ENCODE results near the gene FOXA1. TPM values are rescaled to one million over a fixed set of nuclear protein-coding genes. Genes with fewer than 3 reads are reported as not detected.
A peak's percentile ranks its signal among the peaks of the same experiment; 100 is the strongest.

FOXA1 gene
- total and polyA plus RNA-seq, 4 donors, result 14.3 to 67.2 (median 23.6) TPM

DNA sequence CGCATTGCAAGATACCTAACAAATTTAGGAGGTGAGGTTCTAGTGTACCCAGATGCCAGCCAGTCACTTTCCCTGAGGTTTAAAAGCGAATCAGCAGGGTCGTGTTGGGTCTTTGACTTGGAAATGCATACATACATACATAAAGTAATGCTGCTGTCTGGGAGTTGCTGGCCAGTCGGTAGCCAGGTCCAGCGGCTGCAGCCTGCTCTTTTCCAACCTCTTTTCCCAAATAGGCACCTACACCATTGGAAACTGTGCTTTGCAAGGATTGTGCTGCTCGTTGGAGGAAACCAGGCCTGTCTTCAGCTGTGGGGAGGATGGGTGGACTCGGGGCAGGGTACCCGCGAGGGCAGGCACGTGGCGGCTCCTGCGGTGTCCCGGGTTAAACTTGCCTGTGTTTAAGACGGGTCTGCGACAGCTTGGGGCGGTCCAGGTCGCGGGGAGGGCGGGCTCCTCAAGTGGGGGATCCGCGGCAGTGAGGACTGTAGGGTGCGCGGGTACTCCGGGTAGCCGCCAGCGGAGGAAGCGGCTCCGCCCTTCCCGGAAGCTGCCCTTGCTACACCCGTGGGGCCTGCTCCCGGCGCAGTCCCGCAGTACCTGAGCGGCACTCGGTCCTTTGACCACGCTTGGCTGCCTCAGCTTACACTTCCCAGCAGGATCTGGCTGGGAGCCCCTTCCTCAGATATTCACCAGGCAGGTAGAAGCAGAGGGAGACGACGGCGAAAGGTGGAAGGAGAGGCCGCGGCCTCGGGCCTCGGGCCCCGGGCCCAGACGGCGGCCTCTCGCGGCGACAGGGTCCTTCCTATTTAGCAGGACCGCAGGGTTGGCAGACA lies 3.1 kb upstream of the FOXA1 start:
- peaks cover 9 to 87% (median 86%) of the 10 kb centered on the region in 3 donors for H3K27me3 ChIP-seq (ENCODE audit: control insufficient read depth in 3 of 3, insufficient read depth in 3 of 3, low read length in 2 of 3)
- TF ChIP-seq CTCF (IDR thresholded peaks at IDR 0.05; ENCODE audit: control extremely low read depth, extremely low read depth), result no peak
- H3K9ac ChIP-seq (ENCODE audit: insufficient read depth in 1 of 2, low read length in 2 of 2), result no peak overlapping the region
- peaks cover 0 to 19% (median 12%) of the 10 kb centered on the region in 5 donors for H3K4me1 ChIP-seq (ENCODE audit: control insufficient read depth in 5 of 5, insufficient read depth in 5 of 5, low read length in 5 of 5)
- H3K9me3 ChIP-seq (ENCODE audit: control insufficient read depth in 4 of 4, insufficient read depth in 3 of 4, low read length in 3 of 4), result peaks cover 0 to 17% (median 0%) of the 10 kb centered on the region in 4 donors
- peak overlapping the region; percentile 46 for H3K4me3 ChIP-seq
- no peaks in the 10 kb centered on the region for H3K36me3 ChIP-seq (ENCODE audit: control insufficient read depth in 4 of 4, insufficient read depth in 4 of 4, low read length in 4 of 4)
- ATAC-seq (ENCODE audit: insufficient read depth, low FRiP score) (peak; percentile 50), DNase-seq (peak in 2 of 3 donors; percentile 44 to 46)
- WGBS, 2 donors, result 3 to 7% methylated on average over 50 of the region's 50 CpGs
- peak overlapping the region in 1 of 2 donors; percentile 90 for H3K27ac ChIP-seq (ENCODE audit: low read depth in 1 of 2, low read length in 1 of 2)

DNA sequence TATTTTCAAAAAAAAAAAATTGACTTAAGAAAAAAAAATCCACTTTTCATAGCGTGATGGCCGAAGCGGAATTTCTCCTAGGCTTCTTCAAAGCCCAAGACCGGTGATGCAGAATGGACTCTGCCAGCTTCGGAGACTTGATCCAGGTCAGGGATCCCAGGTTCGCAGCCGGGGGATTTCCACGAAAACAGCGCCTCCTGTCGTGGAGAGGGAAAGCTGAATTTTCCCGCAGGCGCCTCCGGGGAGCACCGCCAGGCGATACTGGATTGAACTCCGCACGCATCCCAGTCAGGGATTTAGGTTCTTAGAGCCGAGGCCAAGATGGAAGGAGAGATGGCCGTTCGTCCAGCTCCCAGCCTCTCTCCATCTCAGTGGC lies 2.5 kb upstream of the FOXA1 start:
- 10 to 12% methylated on average over 20 of the region's 20 CpGs for WGBS, 2 donors
- H3K9ac ChIP-seq (ENCODE audit: insufficient read depth in 1 of 2, low read length in 2 of 2), result no peak overlapping the region
- peak overlapping the region in 1 of 2 donors; percentile 76 for H3K27ac ChIP-seq (ENCODE audit: low read depth in 1 of 2, low read length in 1 of 2)
- H3K4me1 ChIP-seq (ENCODE audit: control insufficient read depth in 5 of 5, insufficient read depth in 5 of 5, low read length in 5 of 5), result peaks cover 0 to 19% (median 10%) of the 10 kb centered on the region in 5 donors
- ATAC-seq (ENCODE audit: insufficient read depth, low FRiP score), result no peak
- DNase-seq, result peak; percentile 34 to 66 (median 49)
- no peak for TF ChIP-seq CTCF (IDR thresholded peaks at IDR 0.05; ENCODE audit: control extremely low read depth, extremely low read depth)
- H3K9me3 ChIP-seq (ENCODE audit: control insufficient read depth in 4 of 4, insufficient read depth in 3 of 4, low read length in 3 of 4), result peaks cover 0 to 18% (median 0%) of the 10 kb centered on the region in 4 donors
- H3K4me3 ChIP-seq, result no peak overlapping the region
- H3K27me3 ChIP-seq (ENCODE audit: control insufficient read depth in 3 of 3, insufficient read depth in 3 of 3, low read length in 2 of 3), result peaks cover 9 to 87% (median 86%) of the 10 kb centered on the region in 3 donors
- H3K36me3 ChIP-seq (ENCODE audit: control insufficient read depth in 4 of 4, insufficient read depth in 4 of 4, low read length in 4 of 4), result no peaks in the 10 kb centered on the region

GRCh38 chr14:37596790-37597472 lies 1.9 kb upstream of the FOXA1 start:
- H3K9ac ChIP-seq (ENCODE audit: insufficient read depth in 1 of 2, low read length in 2 of 2), result peak overlapping the region in 1 of 2 donors; percentile 70
- peak overlapping the region in 1 of 2 donors; percentile 3 for H3K27ac ChIP-seq (ENCODE audit: low read depth in 1 of 2, low read length in 1 of 2)
- no peak overlapping the region for H3K4me3 ChIP-seq
- ATAC-seq (ENCODE audit: insufficient read depth, low FRiP score) (no peak), DNase-seq (peak in 2 of 3 donors; percentile 22 to 25)
- H3K36me3 ChIP-seq (ENCODE audit: control insufficient read depth in 4 of 4, insufficient read depth in 4 of 4, low read length in 4 of 4), result no peaks in the 10 kb centered on the region
- no peak for TF ChIP-seq CTCF (IDR thresholded peaks at IDR 0.05; ENCODE audit: control extremely low read depth, extremely low read depth)
- H3K9me3 ChIP-seq (ENCODE audit: control insufficient read depth in 4 of 4, insufficient read depth in 3 of 4, low read length in 3 of 4), result peaks cover 0 to 23% (median 0%) of the 10 kb centered on the region in 4 donors
- peaks cover 8 to 85% (median 83%) of the 10 kb centered on the region in 3 donors for H3K27me3 ChIP-seq (ENCODE audit: control insufficient read depth in 3 of 3, insufficient read depth in 3 of 3, low read length in 2 of 3)
- 8 to 17% methylated on average over 7 of the region's 7 CpGs for WGBS, 2 donors
- peaks cover 0 to 19% (median 8%) of the 10 kb centered on the region in 5 donors for H3K4me1 ChIP-seq (ENCODE audit: control insufficient read depth in 5 of 5, insufficient read depth in 5 of 5, low read length in 5 of 5)

Measured in lung (tissue), 12 donors.